Measurements from ENCODE around the gene CHST11. TPM values are rescaled to one million over a fixed set of nuclear protein-coding genes. Genes with fewer than 3 reads are reported as not detected.

CHST11 gene
- total and polyA plus RNA-seq, 3 donors from 2014 or later: 5.1 to 36.9 (median 23.9) TPM

DNA sequence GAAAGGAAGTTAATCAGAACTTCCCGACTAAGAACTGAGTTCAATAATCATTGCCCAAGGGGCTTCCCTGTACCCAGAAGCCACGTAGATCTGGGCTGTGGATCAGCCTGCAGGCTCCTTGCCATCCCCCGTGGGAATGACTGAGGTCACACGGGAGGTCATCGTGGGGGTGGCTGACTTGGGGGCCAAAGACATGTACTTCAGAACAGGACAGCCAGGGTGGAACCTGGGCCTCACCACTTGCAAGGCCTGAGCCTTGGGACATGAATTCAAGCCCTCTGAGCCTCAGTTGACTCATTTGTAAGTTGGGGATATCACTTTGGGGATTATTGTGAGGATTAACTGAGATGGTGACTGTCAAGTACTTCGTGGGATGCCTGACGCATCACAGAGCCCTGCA lies 280.4 kb downstream of the CHST11 start:
- 82 to 85% methylated on average over 7 of the region's 7 CpGs for WGBS, 2 donors
- Histone ChIP-seq H3K36me3 (ENCODE audit: low read depth, missing control alignments) (no peaks in the 10 kb centered on the region), H3K27ac (no peak overlapping the region), H3K9me3 (no peaks in the 10 kb centered on the region), H3K4me1 (peaks cover 6% of the 10 kb centered on the region), H3K4me3 (no peak overlapping the region), H3K27me3 (no peaks in the 10 kb centered on the region)
- no peak for TF ChIP-seq POLR2A (IDR thresholded peaks at IDR 0.05)
- TF ChIP-seq, protein P1, sequence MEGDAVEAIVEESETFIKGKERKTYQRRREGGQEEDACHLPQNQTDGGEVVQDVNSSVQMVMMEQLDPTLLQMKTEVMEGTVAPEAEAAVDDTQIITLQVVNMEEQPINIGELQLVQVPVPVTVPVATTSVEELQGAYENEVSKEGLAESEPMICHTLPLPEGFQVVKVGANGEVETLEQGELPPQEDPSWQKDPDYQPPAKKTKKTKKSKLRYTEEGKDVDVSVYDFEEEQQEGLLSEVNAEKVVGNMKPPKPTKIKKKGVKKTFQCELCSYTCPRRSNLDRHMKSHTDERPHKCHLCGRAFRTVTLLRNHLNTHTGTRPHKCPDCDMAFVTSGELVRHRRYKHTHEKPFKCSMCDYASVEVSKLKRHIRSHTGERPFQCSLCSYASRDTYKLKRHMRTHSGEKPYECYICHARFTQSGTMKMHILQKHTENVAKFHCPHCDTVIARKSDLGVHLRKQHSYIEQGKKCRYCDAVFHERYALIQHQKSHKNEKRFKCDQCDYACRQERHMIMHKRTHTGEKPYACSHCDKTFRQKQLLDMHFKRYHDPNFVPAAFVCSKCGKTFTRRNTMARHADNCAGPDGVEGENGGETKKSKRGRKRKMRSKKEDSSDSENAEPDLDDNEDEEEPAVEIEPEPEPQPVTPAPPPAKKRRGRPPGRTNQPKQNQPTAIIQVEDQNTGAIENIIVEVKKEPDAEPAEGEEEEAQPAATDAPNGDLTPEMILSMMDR (IDR thresholded peaks at IDR 0.05): no peak
- intact Hi-C loops (cut with DNase I; ENCODE audit: low total_unique reads): no loop called here
- no peak for DNase-seq

DNA sequence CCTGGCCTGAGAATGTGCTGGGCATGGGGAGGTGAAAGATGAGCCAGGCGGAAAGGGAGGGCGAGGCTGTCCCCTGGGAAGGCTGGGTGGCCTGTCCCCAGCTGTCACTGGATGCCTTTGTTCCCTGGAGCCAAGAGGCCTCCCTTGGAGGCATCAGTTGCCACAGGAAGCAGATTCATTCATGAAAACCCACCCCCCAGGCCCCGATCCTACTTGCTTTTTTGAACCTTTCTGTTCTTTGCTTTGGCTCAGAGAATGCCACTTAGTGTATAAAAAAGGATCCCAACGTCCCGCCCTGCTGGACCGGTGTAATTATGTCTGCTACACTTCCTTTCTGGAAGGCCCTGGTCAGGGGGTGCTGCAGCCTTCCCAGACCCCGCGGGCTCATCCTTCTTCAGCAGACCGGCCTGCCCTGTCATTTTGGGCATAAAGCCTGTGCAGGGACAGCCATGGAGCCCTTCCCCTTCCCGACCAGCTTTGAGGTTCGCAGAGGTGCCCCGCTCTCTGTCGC lies 281.1 kb downstream of the CHST11 start:
- peaks cover 6% of the 10 kb centered on the region for H3K4me1 ChIP-seq
- 76 to 79% methylated on average over 13 of the region's 13 CpGs for WGBS, 2 donors
- TF ChIP-seq POLR2A (IDR thresholded peaks at IDR 0.05): no peak
- TF ChIP-seq, protein P1 (IDR thresholded peaks at IDR 0.05): no peak
- no peaks in the 10 kb centered on the region for H3K36me3 ChIP-seq (ENCODE audit: low read depth, missing control alignments)
- intact Hi-C loops (cut with DNase I; ENCODE audit: low total_unique reads): no loop called here
- H3K27me3 ChIP-seq: no peaks in the 10 kb centered on the region
- no peak overlapping the region for H3K4me3 ChIP-seq
- no peaks in the 10 kb centered on the region for H3K9me3 ChIP-seq
- DNase-seq: no peak
- no peak overlapping the region for H3K27ac ChIP-seq

DNA sequence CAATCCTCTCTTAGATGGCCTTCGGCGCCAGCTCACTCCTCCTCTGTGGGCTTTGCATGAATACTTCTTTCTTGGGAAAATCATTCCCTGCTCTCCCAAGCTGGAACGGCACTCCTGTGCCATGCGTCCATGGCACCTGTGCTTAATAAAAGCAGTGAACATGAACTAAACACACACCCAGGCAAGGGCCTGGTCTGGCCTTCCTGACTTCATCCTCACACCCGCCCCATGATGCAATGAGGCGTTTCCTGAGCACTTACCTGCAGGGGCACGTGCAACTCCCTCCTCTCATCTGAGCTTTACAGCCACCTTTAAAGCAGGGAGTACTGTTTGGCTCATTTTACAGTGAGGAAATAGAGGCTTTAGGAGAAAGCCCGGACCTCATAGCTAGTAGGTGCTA lies 281.6 kb downstream of the CHST11 start:
- Histone ChIP-seq H3K27ac (no peak overlapping the region), H3K4me3 (no peak overlapping the region), H3K9me3 (no peaks in the 10 kb centered on the region), H3K4me1 (peaks cover 6% of the 10 kb centered on the region), H3K27me3 (no peaks in the 10 kb centered on the region), H3K36me3 (ENCODE audit: low read depth, missing control alignments) (no peaks in the 10 kb centered on the region)
- DNase-seq: no peak
- 73 to 76% methylated on average over 8 of the region's 8 CpGs for WGBS, 2 donors
- intact Hi-C loops (cut with DNase I; ENCODE audit: low total_unique reads): no loop called here
- TF ChIP-seq, protein P1 (IDR thresholded peaks at IDR 0.05): no peak
- TF ChIP-seq POLR2A (IDR thresholded peaks at IDR 0.05): no peak

- Histone ChIP-seq H3K9me3 (no peaks in the 10 kb centered on the region), H3K27ac (no peak overlapping the region), H3K27me3 (no peaks in the 10 kb centered on the region), H3K36me3 (ENCODE audit: low read depth, missing control alignments) (no peaks in the 10 kb centered on the region), H3K4me3 (no peak overlapping the region), H3K4me1 (peaks cover 6% of the 10 kb centered on the region)
- no peak for DNase-seq
- 82 to 92% methylated on average over 13 to 14 of the region's 14 CpGs for WGBS, 2 donors
- TF ChIP-seq, protein P1 (IDR thresholded peaks at IDR 0.05): no peak
- no peak for TF ChIP-seq POLR2A (IDR thresholded peaks at IDR 0.05)
- intact Hi-C loops (cut with DNase I; ENCODE audit: low total_unique reads): no loop called here
Observed at GRCh38 chr12:104738776-104739642, 282.3 kb downstream of the CHST11 start.
